Measurements from ENCODE around the gene CCR1.

The CCR1 gene

DNA sequence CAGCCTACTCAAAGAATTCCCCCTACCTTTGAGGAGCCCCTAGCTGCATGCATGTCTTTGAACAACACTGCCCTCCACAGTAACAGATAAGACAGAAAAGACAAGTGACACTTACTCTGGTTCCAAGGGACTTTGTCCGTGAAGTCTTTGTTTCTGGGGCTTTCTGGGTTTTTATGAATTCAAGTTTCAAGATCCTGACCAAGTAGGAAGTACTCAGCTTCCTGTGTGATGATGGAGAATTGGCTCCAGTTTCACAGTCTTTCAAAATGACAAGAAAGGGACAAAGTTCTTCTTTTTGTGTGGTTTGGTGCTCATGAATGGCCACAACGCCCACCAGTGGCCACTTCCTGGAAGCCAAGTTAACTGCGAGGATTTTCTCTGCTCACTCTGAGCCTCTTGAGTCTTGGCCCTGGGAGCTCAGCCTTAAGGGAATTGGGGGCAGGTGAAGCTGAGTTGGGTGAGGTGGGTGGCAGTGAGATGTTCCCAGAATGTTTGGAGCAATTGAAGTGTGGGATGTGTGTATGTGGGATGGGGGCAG, at the start of gene CCR1:
Gene CCR1, minus strand, starts transcription at position 147 of the 538 bp plus-strand sequence. CDS start 4,000 bp downstream, outside the sequence.
- DNase-seq = peak; percentile 84

DNA sequence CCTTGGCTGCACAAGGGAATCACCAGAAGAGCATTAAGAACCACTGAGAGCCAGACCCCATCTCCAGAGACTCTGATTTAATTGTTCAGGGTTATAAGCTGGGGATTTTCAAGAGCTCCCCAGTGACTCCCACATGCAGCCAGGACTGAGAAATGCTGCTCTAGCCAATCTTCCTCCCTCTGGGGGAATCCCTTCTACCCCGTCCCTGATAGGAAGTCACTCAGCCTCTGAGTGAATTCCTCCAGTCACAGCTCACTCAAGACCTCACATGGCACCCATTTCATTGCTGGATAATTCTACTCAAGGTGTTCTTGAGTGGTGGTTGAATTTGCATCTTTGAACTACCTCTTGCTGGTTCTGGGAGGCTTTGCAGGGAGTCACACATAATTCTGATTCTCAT, 44.9 kb upstream of the CCR1 start:
- DNase-seq = no peak

DNA sequence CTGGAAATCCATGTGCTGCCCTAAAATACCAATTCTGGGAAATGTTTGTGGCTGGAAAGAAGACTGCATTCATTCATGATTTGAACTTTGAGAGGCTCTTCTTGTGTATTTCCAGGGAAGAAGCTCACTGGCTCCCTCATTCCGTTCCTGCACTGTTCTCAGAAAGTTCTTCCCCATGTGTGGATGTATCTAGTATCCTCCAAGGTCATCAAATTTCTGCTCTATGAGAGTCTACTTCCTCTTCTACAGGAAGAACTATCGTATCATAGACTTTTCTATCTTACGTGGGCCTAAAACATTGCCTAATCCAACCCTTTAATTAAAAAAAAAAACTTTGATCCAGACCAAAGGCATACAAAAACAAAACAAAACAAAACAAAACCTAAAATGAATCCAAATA, 37.0 kb upstream of the CCR1 start:
- DNase-seq = no peak

DNA sequence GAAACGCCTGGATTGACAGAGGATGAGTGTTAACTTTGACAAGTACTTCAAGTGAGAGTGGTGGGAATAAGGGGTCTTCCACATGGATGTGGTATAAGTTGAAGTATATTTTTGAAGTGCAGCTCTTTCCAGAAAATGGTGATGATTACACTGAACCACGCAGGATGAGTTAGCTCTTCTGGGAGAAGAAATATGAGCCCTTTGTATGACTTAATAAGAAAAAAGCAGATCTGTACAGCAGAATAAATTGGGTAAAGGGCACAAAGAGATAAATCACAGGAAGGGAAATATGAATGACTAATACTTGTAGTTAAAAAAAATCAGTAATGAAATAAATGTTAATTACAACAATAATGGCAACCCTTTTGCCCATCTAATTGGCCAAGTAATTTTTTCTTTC, 35.4 kb upstream of the CCR1 start:
- no peak for DNase-seq

DNA sequence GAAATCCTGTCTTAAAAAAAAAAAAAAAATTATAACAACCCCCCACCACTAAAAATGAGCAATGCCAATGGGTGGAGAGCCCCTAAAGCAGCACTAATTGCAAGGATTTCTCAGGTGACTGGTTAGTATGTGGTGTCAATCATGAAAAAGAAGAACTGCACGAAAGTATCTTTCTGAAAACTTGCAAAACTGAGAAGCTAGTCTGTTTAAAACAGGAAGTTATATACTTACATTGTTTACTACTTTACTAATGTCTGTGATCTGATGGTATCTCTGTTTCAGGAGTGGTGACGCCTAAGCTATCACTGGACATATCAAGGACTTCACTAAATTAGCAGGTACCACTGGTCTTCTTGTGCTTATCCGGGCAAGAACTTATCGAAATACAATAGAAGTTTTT, 34.0 kb upstream of the CCR1 start, which contains the start of gene CCR3:
Gene CCR3, plus strand, starts transcription at position 341 of the 400 bp plus-strand sequence. CDS start 22,699 bp downstream, outside the sequence.
- DNase-seq = peak; percentile 57

DNA sequence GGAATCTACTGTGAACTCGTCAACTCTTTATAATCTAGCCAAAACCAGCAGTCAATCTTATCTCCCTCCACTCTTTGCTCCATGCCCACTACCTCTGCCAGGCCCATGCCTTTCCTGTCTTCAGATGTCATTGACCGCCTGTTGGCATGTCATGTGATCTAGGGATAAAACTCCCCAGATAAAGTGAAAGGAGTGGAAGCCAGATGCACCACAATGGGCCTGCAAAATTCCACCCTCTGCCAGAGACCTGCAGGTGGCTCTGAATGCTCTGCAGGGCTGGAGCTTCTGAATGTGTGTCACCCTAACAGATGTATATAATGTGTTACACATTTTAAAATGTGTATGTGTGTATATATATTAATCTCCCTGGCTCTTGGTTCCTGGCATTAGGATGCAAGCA, 31.8 kb upstream of the CCR1 start:
- no peak for DNase-seq

DNA sequence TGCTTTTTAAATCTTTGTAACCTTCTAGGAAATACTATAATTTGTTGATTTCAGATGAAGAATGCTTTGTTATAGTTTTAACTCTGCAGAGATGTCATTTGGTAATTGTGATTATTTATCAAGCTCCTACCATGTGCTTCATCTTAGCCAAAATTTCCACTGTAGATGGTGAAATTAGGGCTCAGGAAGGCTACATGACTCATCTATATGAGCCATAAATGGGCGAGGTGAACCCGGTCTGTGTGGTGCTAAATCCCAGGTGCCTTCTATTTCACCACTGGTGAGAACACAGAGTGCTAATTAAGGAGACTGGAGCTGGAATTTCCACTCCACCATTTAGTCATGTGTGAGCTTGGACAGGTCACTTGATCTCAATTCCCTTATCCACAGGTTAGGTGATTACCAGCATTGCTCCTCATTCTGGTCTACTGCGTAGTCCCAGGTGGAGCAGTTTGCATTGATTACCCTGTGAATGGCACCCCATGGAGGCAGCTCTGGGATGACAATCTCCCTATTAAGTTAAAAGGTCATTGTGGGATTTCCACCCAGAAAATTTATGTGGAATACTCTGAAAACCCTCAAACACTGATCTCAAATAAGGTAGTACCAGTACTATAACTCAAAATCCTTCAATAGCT, 31.3 kb upstream of the CCR1 start:
- DNase-seq = no peak

DNA sequence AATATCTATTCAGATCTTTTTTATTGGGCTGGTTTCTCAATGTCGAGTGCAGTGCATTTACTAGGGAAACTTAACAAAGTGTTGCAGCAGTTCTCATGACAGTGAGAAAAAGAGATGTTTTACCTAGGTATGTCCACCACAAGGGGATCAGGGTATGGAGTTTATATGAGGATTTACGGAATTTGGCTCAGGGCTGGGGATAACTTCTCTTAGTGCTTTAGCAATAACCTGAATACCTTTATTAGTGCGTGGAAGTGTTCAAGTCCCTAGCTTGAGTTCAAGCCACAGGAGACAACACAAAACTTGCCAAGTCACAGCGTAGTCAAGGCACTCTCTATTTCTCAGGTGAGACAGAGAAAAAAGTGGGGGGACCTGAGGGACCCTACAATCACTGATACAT, 30.3 kb upstream of the CCR1 start:
- no peak for DNase-seq

DNA sequence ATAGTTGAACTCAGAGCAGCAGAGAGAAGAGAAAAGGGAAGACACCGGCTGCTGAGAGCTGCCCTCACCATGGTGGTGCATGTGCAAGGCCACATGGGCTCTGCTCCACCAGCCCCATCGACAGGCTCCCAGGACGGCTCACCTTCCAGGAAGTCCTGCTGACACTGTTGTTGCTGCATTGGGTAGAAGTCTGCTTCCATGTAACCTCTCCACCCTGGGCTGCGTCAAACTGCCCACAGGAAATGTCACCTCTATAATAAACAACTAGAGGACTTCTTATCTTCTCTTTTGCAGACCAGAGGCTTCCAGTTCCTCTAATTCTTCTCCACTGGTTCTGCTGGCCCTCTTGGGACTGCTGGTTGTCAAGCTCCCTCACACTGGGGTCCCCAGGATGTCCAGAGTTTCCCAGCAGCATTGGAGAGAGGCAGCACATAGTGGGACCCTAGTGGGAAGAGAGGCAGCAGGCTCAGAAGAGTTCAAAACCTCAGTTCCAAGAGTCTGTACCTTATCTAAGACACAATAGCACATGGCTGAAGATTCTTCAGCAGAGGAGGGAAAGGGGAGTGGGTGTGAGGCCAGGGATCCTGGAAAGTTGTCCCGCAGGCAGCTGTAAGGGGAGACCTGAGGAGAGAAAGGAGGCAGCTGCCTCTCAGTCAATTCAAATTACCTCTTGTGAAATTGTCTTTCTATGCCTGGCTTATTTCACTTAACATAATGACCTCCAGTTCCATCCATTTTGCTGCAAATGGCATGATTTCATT, 28.4 kb upstream of the CCR1 start:
- DNase-seq = peak; percentile 89

DNA sequence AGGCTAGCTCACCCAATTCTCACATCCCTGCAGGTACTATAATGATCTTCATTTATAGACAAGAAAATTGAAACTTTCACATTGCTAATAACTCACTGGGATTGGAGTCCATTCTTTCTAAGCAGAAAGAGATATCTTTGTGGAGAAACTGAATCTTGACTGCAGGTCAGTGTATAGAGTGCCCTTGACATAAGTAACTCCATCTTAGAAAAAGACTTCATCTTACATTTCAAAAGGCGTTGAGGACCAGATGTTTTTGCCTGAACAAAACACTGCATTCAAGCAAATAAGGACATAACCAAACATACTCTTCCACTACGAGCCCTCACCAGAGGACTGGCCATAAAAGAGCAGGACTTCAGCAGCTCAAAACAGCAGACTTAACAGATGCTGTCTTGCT, 27.3 kb upstream of the CCR1 start:
- DNase-seq = no peak

DNA sequence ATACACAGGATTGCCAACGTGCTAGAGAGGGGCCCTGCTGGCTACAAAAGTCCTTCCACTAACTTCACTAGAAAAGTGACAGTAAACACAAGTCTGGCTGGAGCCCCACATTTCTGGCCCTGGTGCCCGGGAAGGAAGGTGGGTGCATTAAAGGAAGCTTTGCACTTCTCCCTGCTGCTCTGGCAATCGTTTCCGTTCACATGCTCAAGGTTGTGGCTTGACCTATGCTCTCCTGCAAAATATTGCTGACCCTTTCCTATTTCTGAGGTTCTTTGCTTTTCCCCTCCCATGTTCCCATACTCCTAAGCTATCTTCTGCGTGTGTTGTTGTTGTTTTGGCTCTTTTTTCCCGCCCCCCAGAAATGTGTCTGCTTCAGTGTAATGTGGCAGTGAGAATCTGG, 25.1 kb upstream of the CCR1 start:
- DNase-seq = no peak

DNA sequence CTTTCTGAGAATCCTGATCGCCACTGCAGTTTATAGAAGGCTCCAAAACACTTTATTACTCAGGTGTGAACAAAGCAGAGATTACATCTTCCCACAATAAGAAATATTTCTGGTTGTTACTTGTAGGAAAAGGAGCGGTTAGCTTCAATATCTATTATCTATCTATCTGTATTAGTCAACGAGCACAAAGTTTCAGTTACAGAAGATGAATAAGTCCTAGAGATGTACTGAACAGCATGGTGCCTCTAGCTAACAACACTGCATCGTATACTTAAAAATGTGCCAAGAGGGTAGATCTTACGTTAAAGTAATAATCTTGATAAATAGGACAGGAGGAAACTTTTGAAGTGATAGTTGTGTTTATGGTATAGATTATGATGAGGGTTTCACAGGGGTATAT, 23.2 kb upstream of the CCR1 start:
- DNase-seq = no peak

DNA sequence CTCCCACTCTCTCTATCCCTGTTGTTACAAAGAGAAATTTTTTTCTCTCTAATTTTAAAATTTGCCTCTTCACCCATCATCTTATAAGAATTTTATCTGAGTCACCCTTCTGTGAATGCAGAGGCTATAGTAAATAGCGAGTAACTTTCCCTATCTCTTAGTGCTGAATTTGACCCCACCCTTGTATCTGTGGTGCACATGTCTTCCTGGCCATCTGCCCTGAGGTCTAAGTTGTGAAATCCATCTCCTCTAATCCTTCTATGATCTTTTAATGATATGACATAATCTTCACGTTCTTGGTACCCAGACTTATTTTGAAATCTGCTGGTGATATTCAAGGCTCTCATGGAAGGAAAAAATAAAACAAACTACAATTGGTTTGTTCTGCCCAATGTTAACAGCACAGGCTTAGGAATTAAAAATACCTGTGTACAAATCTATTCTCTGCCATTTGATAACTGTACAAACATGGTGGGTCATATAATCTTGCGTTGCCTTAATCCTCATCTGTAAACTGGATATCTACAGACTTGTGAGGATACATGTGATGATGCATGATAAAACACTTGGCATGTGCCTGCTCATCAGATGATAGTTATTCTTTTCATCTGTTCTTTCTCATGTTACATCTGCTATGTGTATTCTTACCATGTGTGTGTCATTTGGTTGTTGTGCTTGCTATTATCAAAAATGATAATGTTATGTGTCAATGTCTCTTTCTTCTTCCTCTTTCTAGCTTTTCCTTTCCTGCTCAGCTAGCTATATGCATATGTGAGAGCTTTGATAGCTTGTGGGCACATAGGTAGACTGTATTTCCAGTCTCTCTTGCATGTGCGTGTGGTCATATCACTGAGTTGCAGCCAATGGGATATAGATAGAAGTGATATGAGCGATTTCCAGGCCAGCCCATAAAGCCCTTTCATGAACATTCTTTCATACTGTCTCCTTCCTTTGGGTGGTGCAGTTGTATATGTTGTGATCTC, 20.4 kb upstream of the CCR1 start:
- DNase-seq = peak; percentile 96

DNA sequence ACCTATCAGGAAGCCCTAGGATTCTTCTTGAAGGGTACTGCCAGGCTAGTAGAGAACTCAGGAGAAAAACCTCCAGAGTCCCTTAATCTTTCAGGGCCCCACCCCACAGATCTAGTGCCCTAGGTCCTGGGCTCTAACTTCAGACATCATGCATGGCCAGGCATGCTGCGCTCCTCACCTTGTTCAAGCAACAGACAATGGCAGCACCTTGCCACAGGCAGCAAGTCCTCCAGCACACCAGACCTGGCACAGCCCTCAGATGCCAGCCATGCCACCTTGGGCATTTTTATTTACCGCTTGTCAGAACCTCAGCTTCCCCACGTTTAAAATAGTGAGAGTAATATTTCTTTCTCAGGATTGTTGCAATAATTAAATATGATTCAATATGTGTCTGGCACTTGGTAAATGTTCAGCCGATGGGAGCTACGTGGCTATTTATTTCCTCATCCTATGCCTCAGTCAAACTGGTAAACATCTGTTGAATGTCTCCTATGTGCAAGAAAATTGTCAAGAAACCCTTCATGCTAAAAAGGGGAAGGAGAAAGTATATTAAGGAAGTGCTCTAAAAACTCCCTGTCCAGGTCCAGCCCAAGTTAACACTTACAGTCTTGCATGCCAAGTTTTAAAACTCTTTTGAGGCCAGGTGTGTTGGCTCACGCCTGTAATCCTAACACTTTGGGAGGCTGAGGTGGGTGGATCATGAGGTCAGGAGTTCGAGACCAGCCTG, 14.5 kb upstream of the CCR1 start:
- peak; percentile 70 for DNase-seq

DNA sequence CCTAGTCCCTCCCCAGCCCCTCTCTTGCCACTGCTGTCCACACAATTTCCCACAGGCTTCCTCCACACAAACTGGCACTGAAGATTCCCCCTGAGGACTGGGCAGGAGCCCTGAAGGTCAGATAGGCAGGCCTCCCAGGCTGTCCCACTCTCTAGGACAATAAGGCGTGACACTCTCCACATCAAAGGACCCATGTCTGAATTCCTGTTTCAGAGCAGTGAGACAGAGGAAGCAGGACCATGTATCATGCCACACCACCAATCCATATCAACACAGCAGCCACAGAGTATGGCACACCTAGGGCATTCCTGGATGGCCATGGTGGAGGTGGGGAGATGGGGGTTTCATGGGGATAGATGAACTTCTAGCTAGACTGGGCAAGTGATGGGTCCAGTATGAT, 13.8 kb upstream of the CCR1 start:
- no peak for DNase-seq

DNA sequence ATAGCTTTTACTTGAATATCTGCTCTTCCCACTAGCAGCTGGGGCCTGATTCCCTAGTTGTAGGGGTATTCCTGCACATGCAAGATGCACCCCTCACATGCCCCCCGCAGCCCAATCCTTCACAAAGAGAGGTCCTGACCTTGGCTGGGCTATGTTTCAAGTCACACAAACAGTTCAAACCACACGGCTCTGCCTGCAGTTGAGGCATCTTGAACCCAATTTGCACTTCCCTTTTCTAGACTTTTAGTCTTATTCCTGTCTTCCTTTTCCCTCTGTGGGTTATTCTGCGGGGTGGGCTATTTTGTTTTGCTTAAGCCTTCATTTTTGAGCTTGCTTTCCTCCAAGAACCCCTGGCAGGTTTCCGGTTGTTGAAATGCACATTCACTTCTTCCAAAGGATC, 13.3 kb upstream of the CCR1 start:
- peak; percentile 68 for DNase-seq

DNA sequence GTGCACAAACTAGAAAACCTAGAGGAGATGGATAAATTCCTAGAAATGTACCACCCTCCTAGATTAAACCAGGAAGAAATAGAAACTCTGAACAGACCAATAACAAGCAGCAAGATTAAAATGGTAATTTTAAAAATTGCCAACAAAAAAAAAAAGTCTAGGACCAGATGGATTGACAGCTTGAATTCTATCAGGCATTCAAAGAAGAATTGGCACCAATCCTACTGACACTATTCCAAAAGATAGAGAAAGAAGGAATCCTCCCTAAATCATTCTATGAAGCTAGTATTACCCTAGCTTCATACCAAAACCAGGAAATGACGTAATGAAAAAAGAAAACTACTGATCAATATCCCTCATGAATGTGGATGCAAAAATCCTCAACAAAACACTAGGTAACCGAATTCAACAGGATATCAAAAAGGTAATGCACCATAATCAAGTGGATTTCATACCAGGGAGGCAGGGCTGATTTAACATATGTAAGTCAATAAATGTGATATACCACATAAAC, 10.1 kb upstream of the CCR1 start:
- no peak for DNase-seq

DNA sequence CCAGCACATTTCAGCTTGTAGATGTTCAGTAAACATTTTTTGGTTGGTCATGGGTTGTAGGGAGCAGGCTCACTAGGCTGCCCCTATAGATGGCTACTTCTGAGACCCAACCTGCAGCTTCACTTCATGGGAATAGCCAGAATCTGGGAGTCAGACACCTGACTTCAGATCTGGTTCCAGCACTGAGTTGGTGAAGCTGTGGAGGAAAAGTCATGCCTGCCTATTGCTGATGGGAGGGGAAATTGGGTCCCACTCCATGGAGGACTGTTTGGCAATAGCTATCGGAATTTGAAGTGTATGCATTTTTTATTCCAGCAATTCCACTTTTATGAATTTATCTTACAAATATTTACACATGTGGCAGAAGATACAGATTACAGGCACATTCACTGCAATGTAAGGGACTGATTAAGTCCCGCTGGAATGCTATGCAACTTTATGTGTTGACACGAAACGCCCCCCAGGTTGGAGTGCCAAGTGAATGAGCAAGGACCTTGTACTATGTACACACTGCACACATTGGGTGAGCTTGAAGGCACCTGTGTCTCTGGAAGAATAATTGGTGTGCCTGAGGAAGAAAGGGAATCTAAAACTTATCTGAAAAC, 7.8 kb upstream of the CCR1 start:
- DNase-seq = no peak

DNA sequence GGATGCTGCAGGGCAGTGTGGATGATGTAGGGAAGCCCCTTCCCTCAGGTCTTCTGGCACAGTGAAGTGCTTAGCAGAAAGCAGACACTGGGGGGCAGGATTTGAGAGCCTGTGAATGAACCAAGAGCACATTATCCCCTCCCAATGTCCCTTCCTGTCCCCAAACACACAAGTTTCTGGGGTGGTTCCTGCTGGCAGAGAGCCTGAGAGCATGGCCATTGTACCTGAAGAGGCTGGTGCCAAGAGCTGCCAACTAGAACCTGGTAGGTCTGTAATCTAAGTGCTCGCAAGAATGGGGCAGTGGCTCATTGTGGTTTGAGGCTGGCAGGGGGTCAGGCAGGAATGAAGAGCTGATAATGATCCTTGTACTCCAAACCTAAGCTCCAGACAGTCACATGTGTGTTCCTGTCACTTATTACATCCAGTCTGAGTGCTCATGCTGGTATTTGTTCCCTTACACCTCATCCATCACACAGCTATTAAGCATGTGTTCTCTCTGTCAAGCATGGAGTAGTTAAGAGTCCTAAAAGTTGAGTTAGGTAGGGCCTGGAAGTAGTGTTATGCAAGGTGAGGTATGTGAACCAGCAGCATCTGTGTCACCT, 6.7 kb upstream of the CCR1 start:
- peak; percentile 77 for DNase-seq

DNA sequence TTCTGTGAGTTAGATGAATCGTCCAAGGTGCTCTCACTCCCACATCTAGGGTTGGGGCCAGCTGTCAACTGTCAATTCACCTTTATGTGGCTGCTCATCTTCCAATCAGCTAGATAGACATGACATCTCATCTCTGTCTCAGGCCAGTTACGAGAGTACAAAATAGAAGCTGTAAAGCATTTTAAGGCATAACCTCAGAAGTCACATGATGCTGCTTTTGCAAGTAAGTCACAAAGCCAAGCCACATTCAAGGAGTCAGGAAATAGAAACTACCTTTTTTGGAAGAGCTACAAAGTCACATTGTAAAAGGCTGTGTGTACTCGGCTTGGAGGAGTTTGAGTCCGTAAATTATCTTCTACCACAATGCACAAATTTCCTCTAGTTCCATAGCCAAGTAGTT, 5.1 kb upstream of the CCR1 start:
- no peak for DNase-seq

DNA sequence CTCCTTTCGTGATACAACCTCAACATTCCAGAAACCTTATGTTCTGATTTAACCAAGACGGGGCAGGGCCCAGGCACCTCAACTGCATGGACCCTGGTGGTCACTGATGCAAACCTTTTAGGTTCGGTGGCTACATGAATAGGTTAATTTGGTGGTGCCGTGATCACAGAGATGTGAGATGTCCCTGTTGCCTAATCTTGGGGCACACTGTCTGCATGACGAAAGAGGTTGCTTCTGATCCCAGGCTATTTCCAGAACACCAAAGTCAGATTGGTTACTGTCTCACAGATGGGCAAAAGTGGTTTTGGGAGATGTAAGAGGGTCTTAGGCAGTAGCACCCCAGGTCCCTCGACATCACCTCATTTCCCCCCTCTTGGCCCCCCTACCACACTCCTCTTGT, 4.0 kb upstream of the CCR1 start:
- no peak for DNase-seq
